Measurements from ENCODE around the gene NDUFA7.
"Not testable (repeated sequence)": the region's sequence is repeated elsewhere in the genome, so short reads cannot be mapped to it uniquely, and the experiment has no call there.

NDUFA7 gene

GRCh38 chr19:8321986-8322637, 937 bp upstream of the NDUFA7 start:
- Histone ChIP-seq H3K9me3 (no peaks in the 10 kb centered on the region), H3K4me3 (ENCODE audit: low read depth, low read length) (peak overlapping the region; percentile 100), H3K27me3 (peaks cover 3% of the 10 kb centered on the region), H3K4me1 (peaks cover 7% of the 10 kb centered on the region; the same call in 1 of the 2 replicates), H3K36me3 (peaks cover 25% of the 10 kb centered on the region)
- DNase-seq, result no peak
- TF ChIP-seq CTCF (IDR thresholded peaks at IDR 0.05; ENCODE audit: low read depth, low read length), result no peak

DNA sequence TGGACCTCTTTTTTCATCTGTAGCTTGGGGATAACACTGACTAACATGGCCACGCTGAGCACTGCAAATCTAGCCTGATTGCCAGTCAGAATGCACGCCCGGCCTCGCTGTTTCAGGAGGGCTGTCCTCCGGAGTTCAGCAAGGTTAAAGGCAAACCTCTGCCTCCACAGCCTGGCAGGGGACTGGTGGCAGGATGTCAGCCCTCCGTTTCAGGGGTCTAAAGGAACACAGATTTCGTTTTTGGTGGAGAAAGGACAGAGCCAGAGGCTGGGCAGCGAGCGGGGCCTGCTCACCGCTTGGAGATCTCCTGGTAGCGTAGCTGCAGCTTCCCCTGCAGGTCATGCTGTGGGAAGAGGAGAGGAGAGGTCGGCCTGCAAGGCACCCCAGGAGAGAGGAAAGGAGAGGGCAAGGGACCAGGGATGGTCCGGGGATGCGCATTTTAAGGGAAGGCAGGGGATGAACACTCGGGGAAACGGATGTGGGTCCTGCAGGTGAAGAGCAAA, 560 bp downstream of the NDUFA7 start:
- Histone ChIP-seq H3K36me3 (peaks cover 27% of the 10 kb centered on the region), H3K4me1 (peaks cover 7% of the 10 kb centered on the region; the same call in 1 of the 2 replicates), H3K9me3 (no peaks in the 10 kb centered on the region), H3K4me3 (ENCODE audit: low read depth, low read length) (peak overlapping the region; percentile 100), H3K27me3 (no peaks in the 10 kb centered on the region)
- no peak for TF ChIP-seq CTCF (IDR thresholded peaks at IDR 0.05; ENCODE audit: low read depth, low read length)
- DNase-seq, result no peak

- H3K27me3 ChIP-seq, result no peaks in the 10 kb centered on the region
- DNase-seq, result no peak
- H3K9me3 ChIP-seq, result no peaks in the 10 kb centered on the region
- H3K36me3 ChIP-seq, result peaks cover 34% of the 10 kb centered on the region
- peaks cover 7% of the 10 kb centered on the region; the same call in 1 of the 2 replicates for H3K4me1 ChIP-seq
- TF ChIP-seq CTCF (IDR thresholded peaks at IDR 0.05; ENCODE audit: low read depth, low read length), result no peak
- H3K4me3 ChIP-seq (ENCODE audit: low read depth, low read length), result peak overlapping the region; percentile 100
Measured at GRCh38 chr19:8319807-8320520, 1.2 kb downstream of the NDUFA7 start.

DNA sequence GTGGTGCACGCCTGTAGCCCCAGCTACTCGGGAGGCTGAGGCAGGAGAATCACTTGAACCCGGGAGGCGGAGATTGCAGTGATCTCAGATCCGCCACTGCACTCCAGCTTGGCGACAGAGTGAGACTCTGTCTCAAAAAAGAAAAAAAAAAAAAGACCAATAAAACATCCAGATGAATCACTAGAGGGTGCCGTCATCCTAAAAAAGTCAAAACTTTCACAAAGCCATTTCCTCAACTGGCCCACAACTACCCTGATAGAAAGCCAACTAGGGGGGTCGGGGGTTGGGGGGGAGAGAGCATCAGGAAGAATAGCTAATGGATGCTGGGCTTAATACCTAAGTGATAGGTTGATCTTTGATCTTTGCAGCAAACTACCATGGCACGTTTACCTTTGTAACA, 2.3 kb downstream of the NDUFA7 start:
- H3K4me3 ChIP-seq (ENCODE audit: low read depth, low read length); H3K27me3 ChIP-seq; H3K9me3 ChIP-seq; DNase-seq; H3K4me1 ChIP-seq: not testable (repeated sequence)
- peaks cover 43% of the 10 kb centered on the region for H3K36me3 ChIP-seq

GRCh38 chr19:8316351-8317125, 4.6 kb downstream of the NDUFA7 start:
- H3K36me3 ChIP-seq, result peaks cover 24% of the 10 kb centered on the region
- H3K27me3 ChIP-seq, result no peaks in the 10 kb centered on the region
- DNase-seq, result no peak
- no peaks in the 10 kb centered on the region for H3K9me3 ChIP-seq
- H3K4me1 ChIP-seq, result no peaks in the 10 kb centered on the region
- H3K4me3 ChIP-seq (ENCODE audit: low read depth, low read length), result no peak overlapping the region
- no peak for TF ChIP-seq CTCF (IDR thresholded peaks at IDR 0.05; ENCODE audit: low read depth, low read length)

DNA sequence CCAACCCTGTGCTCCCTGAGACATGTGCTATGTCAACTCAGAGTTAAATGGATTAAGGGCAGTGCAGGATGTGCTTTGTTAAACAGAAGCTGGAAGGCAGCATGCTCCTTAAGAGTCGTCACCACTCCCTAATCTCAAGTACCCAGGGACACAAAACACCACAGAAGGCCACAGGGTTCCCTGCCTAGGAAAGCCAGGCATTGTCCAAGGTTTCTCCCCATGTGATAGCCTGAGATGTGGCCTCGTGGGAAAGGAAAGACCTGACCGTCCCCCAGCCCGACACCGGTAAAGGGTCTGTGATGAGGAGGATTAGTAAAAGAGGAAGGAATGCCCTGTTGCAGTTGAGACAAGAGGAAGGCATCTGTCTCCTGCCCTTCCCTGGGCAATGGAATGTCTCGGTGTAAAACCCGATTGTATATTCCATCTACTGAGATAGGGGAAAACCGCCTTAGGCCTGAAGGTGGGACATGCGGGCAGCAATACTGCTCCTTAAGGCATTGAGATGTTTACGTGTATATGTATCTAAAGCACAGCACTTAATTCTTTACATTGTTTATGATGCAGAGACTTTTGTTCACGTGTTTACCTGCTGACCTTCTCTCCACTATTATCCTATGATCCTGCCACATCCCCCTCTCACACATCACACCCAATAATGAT, 6.1 kb downstream of the NDUFA7 start:
- H3K36me3 ChIP-seq, result peaks cover 32% of the 10 kb centered on the region
- not testable (repeated sequence) for H3K27me3 ChIP-seq; H3K9me3 ChIP-seq; H3K4me3 ChIP-seq (ENCODE audit: low read depth, low read length); H3K4me1 ChIP-seq
- DNase-seq, result peak; percentile 0
